ENCODE measurements around the gene NCAPD2.

DNA sequence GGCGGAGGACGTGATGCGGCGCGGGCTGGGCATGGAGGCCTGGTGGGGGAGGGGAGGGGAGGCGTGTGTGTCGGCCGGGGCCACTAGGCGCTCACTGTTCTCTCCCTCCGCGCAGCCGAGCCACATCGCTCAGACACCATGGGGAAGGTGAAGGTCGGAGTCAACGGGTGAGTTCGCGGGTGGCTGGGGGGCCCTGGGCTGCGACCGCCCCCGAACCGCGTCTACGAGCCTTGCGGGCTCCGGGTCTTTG is 40.7 kb downstream of the NCAPD2 start:
- TF ChIP-seq CTCF (IDR thresholded peaks at IDR 0.05; ENCODE audit: insufficient read depth, low read length, poor library complexity, severe bottlenecking), result no peak
- no peak for TF ChIP-seq EZH2phosphoT487 (conservative IDR thresholded peaks at IDR 0.05; ENCODE audit: low read length)
